HG03159 (cell line): ENCODE measurements around the gene RAD18.

Experiments
- ATAC-seq: cut with Tn5 transposase; IDR thresholded peaks from one replicate; pipeline ENCODE4 v1.9.1; 2021; ENCODE audit warnings: mild to moderate bottlenecking, moderate library complexity; ENCODE audit not compliant: unreplicated experiment

Gene RAD18, protein sequence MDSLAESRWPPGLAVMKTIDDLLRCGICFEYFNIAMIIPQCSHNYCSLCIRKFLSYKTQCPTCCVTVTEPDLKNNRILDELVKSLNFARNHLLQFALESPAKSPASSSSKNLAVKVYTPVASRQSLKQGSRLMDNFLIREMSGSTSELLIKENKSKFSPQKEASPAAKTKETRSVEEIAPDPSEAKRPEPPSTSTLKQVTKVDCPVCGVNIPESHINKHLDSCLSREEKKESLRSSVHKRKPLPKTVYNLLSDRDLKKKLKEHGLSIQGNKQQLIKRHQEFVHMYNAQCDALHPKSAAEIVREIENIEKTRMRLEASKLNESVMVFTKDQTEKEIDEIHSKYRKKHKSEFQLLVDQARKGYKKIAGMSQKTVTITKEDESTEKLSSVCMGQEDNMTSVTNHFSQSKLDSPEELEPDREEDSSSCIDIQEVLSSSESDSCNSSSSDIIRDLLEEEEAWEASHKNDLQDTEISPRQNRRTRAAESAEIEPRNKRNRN

DNA sequence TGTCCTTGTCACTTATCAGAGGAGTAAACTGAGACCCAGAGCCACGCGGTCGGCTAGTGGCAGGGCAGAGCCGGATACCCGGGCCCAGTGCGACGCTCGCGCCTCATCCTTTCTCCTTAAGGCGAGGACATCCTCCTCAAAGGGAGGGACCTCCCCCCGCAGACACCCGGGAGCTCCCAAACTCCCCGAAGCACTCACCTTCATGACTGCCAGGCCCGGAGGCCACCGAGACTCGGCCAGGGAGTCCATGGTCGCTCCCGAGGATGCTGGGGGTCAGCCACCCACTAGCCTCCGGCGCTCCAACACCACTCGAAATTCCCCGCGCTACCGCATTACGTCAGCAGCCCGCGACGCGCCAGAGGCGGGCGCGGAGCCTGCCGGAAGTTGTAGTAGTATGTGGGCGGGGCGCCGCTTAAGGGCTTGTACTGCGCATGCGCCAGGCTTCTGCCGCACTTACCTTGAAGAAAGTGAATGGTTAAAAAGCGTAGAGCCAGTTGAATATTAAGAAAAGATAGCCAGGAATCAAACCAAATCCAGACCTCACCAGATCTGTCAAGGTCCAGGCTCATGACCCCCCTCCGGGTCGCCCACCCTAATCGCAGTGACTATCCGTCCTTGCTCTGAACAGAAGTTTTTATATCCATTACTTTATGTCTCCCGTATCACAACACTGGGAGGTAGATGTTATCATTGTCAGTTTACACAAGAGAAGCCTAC lies at the start of gene RAD18:
Gene RAD18, minus strand, starts transcription at position 336 of the 717 bp plus-strand sequence. Its CDS starts 87 bp downstream, at position 249.
- ATAC-seq: peak; percentile 94

DNA sequence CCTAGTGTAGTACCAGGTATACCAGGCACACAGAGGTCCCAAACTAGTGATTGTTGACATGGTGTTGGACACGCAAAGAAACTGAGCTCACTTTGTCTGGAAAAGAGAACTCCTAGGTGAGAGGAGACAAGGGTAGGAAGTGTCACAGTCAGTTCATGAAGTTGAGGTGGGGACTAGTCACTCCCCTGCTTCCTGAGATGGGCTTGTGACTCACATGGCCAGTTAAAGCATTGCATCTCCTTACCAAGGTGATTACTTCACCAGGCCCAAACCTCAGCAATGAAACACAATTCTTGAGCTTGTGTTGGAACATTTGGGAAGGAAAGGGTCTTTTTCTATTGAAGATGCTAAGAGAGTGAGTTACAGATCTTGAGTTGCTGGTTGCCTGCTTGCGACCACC lies 49.2 kb upstream of the RAD18 start:
- no peak for ATAC-seq

DNA sequence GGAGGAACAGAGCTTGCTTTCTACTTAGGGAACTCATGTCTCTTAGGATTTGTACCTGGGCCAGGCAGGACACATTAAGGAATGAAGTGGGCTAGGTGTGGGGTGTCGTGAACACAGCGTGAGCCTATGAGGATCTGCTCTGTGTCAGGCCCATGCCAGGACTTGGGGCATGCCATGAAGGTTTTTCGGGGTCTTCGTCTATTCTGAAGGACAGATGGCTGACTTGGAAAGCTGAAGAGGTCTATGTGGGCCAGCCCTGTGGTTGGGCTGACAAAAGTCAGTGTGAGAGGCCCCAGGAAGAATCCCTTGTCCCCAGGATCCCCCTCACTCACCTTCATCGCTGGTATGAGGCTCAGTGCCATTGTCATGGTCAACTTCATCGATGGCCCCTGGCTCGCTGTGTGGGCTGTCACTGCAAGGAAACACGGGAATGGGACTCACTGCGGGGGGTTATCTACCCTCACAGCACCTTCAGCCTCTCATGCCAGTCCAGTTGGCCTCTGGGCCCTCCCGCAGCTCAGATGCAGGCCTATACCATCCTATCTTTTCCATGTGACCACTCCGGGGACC lies 46.8 kb upstream of the RAD18 start:
- no peak for ATAC-seq

DNA sequence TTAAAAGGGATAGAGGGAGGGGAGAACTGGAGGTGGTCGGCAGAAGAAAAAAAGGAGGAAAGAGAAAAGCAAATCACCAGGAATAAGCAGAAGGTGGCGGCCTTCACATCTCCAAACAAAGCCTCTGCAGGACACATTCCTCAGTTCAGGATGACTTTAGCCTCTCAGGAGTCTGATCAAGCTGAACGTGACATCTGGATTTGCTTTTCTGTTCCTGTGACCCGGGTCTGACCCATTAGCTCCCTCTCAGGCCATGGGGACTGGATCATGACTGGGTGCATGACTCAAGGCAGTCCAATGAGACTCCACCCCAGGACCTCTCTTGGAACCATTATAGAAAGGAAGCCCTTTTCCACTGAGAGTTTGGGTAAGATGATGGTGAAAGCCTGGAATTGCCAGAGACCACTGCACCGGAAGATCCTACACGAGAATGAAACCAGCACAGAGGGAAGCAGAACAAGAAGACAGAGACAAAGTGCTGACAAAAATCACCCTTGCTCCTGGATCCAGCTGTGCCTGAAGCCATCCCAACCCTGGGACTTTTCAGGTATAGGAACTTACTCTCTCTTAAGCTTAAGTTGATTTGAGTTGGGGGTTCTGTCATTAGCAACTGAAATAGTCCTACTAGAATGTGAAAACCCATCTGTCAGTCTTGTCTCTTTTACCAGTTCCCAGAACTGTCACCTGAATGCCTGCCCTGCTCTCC lies 45.4 kb upstream of the RAD18 start:
- ATAC-seq: no peak

DNA sequence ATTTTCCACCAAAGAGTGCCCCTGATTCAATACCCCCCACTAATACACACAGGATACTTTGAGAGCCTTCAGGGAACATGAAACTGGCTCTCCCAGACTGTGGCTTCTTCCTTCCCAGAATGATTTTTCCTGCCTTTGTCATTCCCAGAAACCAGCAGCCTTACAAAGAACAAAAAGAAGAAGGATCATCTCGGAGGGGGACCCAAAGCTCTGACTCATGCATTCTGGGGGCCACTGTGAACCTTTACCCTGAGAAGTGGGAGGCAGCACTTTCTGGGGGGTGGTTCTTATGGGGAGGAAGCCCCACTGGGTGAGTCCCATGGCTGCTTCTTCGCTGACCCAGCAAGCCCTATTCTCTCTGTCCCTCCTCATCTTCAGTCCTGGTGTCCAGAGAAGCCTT lies 44.7 kb upstream of the RAD18 start:
- no peak for ATAC-seq

DNA sequence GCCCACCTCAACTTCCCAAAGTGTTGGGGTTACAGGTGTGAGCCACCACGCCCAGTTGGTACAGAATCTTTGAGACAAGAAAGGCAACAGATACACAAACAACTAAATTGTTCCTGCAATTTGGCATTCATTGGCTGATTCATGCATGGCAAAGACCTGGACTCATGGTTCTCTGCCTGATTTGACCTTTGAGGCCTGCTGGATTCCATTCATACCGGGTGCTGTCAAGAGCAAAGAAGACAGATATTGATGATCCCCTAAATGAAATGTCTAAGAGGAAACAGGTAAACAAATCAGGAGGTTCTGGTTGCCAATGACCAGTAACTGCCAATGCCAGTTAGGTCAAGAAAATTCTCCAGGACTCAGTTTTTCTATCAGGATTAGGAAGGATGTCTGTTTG lies 43.9 kb upstream of the RAD18 start:
- ATAC-seq: no peak

DNA sequence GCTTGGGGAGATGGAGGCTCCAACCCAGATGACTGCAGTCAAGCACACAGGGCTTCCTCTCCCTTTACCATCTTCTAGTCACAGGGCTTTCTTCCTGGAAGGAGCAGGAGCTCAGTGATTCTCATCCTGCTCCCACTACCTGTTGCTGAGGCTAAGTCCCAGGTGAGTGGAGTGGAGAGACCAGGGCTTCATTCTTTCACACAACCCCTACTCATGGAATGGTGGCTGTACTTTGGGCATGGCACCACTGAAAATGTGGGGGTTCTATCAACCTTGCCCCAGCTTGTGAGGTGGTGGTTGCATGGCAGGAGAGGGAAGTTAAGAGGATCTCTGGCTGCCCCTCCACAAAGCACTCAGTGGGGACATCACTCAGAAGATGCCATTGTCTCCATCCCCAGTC lies 36.8 kb upstream of the RAD18 start:
- no peak for ATAC-seq

DNA sequence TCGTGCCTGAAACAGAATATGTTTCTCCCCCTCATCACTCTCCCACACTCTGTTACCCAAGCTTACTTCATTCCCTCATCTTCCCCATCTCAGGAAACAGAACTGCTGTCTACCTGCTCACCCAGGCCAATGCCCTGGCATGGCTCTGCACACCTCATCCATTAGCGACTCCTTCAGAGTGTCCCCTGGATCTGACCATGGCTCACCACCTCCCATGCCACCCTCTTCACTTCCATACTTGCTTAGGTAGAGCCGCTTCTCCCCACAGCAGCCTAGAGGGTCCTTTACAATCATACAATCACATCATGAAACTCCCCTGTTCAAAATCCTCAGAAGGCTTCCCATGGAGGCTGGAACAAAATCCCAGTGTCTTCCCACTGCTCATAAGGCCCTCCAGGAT lies 33.9 kb upstream of the RAD18 start:
- no peak for ATAC-seq

DNA sequence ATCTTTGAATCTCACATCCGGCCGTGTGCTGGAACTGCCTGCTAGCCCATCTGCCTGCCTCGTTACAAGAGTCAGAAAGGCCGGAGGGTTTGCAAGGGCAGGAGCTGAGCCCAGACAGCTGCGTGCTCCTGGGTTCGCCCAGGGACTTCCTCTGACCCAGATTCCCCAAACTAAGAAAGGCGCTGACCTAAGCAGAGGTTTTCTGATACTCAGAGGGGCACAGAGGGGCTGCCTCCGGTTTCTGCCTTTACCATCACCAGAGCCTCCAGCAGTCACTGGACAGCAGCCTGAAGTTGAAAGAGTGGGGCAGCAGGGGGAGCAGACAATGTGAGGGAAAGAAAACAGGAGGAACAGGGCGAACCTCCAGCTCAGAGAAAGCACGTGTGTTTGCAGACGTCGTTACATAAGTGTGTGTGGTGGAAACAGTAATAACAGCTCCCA lies 33.4 kb upstream of the RAD18 start:
- ATAC-seq: no peak

DNA sequence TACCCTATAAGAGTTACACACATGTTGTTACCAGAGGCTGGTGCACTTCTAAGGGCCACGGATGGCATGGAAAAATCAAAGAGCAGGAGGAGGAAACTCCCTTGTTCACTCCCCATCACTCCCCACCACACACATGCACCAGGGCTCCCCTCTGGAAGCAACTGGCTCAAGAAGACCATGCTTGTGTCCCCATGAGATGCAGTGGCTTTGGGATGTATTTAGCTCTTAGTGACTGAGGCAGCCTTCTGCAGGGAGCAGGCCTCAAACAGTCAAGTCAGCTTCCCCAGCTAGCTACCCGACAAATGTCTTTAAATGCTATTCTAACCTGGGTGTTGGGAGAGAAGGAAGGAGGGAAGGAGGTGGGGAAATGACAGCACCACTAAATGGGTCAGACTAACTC lies 32.9 kb upstream of the RAD18 start:
- ATAC-seq: no peak

DNA sequence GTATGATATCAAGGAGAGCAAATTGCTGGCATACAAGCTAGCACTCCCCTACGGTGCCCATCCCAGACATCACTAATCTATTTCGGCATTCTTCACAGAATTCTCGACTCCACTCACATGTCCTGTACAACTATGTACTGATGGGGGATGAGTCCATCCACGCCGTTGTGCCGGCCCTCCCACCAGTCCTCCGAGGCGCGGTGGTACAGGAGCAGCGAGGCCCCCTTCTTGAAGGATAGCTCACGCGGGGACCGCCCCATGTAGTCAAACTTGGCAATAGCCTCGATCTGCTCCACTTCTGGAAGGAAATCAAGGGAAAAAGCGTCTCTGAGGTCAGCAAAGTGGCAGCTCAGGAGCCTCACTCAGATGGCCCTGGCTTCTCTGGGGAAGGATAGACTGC lies 31.0 kb upstream of the RAD18 start:
- no peak for ATAC-seq

DNA sequence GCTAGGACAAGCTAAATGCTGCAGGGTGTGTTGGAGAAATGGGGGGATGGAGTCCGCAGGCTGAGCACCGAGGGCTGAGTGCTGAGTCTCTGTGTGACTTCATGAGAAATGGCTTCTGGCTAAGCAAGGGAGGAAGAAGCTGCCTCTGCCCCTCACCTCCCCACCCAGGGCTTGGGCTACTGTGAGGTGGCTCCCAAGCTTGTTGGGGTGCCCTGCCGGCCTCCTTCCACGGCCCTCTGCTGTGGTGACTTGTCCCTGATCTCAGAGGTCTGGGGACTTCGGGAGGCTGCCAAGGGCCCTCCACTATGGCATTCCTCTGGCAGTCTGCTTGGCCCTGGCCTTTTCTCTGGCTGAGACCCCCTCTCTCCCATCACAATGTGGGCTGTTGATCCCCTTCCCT lies 30.1 kb upstream of the RAD18 start:
- no peak for ATAC-seq

DNA sequence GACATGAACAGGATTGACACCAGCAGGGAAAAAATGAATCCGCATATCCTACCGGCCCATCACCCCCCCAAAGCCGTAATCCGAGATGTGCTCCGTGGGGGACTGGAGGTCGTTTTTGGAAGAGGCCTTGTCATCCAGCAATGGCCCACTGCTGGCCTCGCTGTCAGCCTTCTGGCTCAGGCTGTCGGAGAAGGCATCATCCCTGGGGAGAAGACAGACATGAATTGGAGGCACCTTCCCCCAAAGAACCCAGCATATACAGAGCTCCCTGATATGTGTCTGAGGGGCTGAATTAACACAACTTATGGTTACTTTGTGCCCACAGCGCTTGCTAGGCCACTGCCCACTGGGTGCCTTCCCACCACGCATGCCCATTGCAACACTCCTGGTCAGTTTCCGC lies 29.6 kb upstream of the RAD18 start:
- no peak for ATAC-seq

DNA sequence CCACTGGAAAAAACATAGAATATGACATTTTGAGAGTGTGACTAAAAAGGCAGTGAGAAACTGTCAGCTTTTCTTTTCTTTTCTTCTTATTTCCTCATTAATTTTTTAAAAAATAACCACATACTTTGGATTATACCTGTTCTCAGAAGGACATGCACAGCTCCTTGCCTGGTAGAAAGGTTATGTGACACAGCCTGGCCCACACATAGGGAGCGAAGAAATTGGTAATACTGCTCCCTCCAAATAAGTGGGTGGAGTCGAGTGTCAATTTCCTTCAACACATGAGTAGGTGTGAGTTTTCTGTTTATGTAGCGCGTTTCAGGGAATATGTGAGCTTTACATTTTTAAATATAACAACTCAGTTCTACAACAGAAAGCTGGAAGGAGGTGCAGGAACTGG lies 28.9 kb upstream of the RAD18 start:
- ATAC-seq: no peak

DNA sequence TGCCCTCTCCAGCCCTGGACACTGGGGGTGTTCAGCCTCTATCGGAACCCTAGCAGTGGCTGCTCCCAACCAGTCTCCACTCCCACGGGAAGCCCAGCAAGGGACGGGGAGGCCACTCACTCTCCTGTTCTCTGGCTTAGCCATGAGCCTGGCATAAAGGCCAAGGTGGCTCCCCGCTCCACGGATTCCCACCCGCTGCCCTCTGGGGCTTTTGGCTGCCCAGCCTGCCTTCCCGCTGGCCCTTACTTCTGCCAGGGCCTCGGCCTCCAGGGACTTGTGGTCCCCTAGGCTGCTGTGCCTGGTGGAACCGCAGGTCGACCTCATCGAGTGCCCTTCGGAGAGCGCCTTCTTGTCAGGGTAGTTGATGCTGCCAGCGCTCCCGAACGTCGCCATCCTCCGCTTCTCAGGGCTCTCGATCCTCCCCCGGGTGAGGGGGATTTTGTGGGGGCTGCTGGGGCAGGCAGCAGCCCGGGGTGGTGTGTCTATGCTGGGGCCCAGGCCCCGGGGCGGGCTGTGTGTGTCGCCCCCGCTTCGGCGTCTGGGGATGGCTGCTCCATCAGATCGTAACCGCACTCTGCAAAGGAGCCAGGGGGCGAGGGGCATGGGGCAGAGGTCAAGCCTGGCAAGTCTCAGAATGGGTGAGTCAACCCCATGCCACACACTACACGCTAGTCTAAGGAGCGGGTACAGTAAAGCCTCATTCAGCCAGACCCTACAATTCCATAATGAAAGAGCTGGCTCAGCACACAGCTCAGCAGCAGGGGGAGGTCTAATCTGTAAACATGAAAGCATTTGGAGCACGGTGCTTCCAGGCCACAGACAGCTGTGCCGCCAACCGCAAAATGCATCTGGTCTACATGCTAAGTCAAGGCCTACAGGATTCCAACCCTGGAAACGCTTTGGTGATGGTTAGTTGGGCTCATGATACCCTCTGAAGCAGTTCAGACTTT lies 27.3 kb upstream of the RAD18 start:
- no peak for ATAC-seq

DNA sequence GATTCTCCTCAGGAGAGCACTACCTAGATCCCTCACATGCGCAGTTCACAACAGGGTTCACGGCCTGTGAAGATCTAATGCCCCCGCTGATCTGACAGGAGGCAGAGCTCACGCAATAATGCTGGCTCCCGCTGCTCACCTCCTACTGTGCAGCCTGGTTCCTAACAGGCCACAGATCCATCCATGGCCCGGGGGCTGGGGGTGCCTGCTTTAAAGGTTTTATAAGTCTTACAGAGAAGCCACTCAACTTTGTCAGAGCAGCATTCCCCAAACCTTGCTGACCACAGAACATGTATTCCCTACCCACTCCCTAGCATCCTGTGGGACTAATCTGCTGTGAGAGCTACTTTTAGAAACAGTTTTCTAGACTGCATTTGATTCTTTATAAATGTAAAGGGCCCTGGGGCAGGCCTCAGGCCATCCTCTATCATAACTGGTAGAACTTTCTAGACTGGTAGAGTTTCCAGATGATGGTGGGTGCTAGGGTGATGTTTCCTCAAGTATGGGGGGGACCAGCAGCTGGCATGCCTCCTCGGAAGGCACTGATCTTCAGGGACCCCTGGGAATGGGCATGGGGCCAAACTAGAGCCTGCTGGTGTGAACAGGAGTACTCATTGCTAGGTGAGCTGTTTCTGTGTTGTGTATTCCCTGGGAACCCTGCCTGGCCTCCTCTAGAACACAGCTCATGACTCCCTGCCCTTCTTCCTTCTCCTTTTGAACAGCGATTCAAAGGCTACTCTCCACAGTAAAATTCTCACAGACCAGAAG lies 25.7 kb upstream of the RAD18 start:
- ATAC-seq: no peak

DNA sequence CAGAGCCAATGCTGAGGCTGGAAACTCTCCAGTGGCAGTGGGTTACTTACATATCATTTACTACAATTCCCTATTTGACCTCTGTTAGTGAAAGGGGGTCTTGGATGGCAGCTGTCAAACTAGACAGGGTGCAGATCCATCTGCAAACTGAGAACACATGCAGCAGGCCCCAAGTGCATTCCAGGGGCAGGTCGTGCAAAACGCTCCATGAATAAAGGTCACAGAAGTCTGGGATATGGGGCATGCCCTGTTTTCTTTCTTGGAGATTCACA lies 25.0 kb upstream of the RAD18 start:
- no peak for ATAC-seq

DNA sequence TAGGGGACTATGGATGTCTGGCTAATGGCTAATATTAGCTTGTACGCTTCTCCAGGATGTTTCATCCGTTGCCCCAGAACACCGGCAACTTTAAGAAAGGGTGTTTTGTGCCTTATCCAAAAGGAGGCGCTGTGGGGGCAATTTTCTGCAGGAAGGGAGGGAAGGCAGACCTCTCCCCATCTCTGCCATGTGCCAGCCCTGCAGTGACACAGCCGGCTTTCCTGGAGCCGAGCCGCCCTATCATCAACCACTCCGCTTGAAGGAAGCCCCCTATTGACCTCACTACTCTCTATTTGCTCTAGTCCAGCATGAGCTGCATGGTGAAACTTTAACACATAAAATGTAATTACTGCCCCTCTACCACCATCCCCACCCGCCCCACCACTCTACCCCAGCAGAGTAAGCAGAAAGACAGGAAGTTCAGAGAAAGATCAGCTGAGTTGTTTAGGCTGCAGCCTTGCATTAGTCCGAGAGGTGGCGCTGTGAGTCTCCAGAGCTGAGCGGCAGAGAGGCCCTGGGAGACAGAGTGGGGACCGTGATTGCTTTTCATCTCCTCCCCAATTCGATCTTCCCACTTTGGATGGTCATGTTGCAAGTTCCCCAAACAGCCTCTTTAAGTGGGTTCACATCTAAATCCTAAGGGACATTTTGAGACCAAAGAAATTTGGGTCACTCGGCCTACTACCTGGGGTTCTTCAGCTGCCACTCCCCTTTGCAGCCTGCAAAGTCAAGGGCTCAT lies 24.5 kb upstream of the RAD18 start:
- ATAC-seq: peak; percentile 87

DNA sequence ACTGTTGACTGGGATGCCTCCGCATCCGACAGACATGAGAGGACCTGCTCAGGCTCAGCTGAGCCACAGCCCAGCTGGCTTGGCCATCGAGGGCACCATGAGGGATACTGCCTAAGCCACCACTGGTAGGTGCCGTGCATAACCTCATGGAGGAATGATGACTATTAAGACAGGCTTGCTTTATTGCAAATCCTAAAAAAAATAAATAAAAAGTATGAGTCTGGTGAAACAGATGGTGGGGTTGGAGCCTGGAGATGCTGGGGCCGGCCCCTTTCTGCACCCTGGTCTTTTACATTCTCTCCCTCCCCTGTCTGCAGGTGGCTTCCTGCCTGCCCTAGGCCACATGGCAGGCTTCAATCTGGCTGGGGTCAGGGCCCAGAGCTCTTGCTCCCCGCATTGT lies 24.0 kb upstream of the RAD18 start:
- no peak for ATAC-seq
